Skeletal muscle tissue (tissue), 4 donors: ENCODE measurements around the gene TMCO4. TPM values are rescaled to one million over a fixed set of nuclear protein-coding genes. Genes with fewer than 3 reads are reported as not detected.

ENCODE experiments used
- H3K27ac ChIP-seq: one replicate; pipeline ENCODE4 v1.7.0; 2013; ENCODE audit warnings: mild to moderate bottlenecking, low read depth, low read length, inconsistent platforms
- H3K27me3 ChIP-seq, 3 donors: one replicate each; pipeline ENCODE4 v1.7.0; 2013; ENCODE audit warnings: low read length in 3 of 3; ENCODE audit not compliant: control insufficient read depth in 3 of 3, insufficient read depth in 3 of 3
- H3K36me3 ChIP-seq, 3 donors: one replicate each; pipeline ENCODE4 v1.7.0; 2013; ENCODE audit warnings: low read length in 3 of 3; ENCODE audit not compliant: control insufficient read depth in 3 of 3, insufficient read depth in 3 of 3
- H3K4me1 ChIP-seq, 3 donors: one replicate each; pipeline ENCODE4 v1.7.0; 2013; ENCODE audit warnings: low read length in 3 of 3, mild to moderate bottlenecking in 3 of 3; ENCODE audit not compliant: control insufficient read depth in 3 of 3, insufficient read depth in 3 of 3
- H3K4me3 ChIP-seq, 3 donors: one replicate each; pipeline ENCODE4 v1.7.0; 2013; ENCODE audit warnings: low read length in 3 of 3
- H3K9ac ChIP-seq, 3 donors: one replicate each; pipeline ENCODE4 v1.7.0; 2013; ENCODE audit warnings: low read length in 3 of 3, mild to moderate bottlenecking in 3 of 3, moderate library complexity in 2 of 3, low read depth in 1 of 3
- H3K9me3 ChIP-seq, 3 donors: one replicate each; pipeline ENCODE4 v1.7.0; 2013; ENCODE audit warnings: low read length in 3 of 3; ENCODE audit not compliant: control insufficient read depth in 3 of 3
- total RNA-seq: library from RNA; depleted of rRNA; stranded (reverse); fragments of >200 nt; gene quantifications from one replicate; pipeline ENCODE4 v1.2.3, GENCODE V29; 2014
- donor health status: Osteomylitis.

The TMCO4 gene
- total RNA-seq, 1 donor from 2014 or later, result 2.6 TPM

DNA sequence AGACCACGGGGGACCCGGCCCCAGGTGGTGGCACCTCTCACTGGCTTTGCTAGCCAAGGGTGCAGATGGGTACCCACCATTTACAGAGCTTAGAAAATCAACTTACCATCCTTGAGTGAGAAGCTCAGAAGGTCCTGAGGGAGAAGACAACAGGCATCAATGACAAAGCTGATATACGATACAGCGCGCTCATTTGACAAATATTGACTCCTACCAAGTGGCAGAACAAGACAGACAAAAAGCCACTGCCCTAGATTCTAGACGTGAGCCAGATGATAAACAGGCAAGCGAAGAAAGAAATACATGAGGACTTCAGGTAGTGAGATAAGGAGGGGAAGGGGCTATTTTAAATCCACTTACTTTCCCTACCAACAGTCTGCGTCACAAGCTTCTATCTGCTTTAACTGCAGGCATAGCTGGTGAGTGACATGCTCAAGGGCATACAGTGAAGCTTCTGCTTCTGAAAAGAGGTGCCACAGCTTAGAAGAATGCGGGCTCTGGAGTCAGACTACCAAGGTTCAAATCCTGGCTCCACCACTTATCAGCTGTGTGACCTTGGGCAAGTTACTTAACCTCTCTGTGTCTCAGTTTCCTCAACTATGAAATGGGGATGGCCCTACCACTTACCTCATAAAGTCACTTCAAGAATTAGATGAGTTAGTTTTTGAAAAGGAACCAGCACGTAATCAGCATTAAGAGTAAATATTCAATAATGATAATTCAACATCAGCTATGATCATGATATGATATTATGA, 29.1 kb downstream of the TMCO4 start:
- Histone ChIP-seq H3K4me3 (no peak overlapping the region), H3K36me3 (peaks cover 0 to 3% (median 3%) of the 10 kb centered on the region in 3 donors), H3K9me3 (no peaks in the 10 kb centered on the region), H3K27me3 (no peaks in the 10 kb centered on the region), H3K4me1 (no peaks in the 10 kb centered on the region), H3K27ac (no peak overlapping the region), H3K9ac (no peak overlapping the region)

DNA sequence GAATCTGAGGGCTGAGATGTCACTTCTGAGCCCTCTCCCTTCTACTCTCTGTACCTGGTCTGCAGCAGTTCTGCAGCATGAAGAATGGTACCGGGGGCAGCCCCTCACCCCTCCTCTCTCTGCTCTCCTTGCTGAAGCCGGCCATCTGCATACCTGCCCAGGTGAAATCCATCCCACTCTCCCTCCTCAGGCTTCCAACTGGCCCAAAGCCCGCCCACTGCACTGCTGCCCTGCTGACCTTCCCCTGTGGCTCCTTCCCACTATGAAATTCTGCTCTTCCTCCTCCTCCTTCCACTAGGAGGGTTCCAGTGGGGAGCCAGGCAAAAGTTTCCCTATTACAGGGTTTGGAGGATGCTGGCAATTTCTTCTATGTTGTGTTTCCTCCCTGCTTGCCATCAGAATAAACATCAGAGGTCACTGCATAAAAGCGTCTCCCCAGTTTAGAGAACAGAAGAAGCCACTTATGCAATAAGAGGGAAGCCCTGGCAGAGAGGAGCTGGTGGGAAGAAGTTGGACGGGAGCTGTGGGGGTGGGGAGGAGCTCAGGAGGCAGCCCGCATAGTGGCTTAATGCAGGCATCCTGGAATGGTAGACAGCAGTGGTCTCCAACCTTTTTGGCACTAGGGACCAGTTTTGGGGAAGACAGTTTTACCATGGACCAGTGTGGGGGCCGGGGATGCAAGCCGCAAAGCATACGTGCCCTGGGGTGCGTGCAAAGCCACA, 30.3 kb downstream of the TMCO4 start:
- Histone ChIP-seq H3K27ac (no peak overlapping the region), H3K4me3 (no peak overlapping the region), H3K9ac (no peak overlapping the region), H3K36me3 (peaks cover 0 to 3% (median 3%) of the 10 kb centered on the region in 3 donors), H3K9me3 (no peaks in the 10 kb centered on the region), H3K27me3 (no peaks in the 10 kb centered on the region), H3K4me1 (no peaks in the 10 kb centered on the region)

DNA sequence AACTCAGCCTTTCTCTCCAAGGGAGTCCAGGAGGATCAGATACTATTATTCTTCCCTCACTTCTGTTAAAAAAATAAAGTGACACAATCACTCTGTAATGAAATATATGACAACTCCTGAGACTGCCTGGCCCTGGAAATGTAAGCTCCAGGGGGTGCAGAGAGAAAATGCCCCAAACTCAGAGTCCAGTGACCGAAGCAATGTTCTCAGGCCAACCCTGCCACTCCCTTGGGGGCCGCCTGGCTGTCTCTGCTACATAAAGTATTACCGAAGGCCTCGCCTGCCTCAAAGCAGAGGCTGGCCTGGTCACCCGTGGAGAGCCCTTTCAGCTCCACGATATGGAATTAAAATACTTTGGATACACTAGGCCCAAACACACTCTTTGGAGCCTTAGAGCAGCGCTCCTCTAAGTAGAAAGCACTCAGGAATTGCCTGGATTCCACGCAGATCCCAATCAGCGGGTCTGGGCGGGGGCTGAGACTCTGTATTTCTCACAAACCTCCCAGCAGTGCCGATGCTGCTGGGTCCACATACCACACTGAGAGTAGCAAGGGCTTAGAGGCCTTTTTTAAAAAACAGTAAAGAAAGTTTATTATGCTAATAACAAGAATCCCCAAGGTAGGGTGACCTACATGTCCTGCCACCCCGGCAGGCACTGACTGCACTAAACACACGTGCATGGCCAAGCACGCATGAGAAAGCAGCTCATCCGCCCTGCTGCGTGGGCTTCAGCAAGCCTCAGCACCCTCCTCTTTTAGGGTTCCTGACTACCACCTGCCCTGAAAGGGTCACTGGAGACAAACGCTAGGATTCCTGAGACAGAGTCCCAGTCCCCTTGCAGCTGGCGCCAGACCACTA, 31.1 kb downstream of the TMCO4 start:
- Histone ChIP-seq H3K27me3 (no peaks in the 10 kb centered on the region), H3K9me3 (no peaks in the 10 kb centered on the region), H3K4me3 (no peak overlapping the region), H3K36me3 (peaks cover 0 to 3% (median 3%) of the 10 kb centered on the region in 3 donors), H3K27ac (no peak overlapping the region), H3K4me1 (no peaks in the 10 kb centered on the region), H3K9ac (no peak overlapping the region)

DNA sequence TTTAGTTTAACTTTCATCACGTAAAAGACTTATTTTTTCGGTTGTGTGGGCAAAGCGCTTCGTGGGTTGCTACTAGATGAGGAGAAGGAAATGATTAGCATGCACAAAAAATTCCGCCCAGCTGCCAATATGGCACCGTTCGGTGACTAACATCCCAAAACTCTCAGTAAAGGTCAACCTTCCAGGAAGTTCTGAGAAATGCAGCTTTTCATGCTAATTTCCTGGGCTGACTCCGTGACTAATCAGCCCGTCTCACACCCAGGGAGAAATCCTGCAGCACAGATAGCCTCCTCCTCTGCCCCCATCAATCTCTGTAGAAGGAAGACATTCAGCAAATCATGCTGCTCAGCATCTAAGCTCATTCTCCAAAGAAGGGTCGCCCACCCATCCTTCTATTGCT, 34.1 kb downstream of the TMCO4 start:
- no peak overlapping the region for H3K9ac ChIP-seq

DNA sequence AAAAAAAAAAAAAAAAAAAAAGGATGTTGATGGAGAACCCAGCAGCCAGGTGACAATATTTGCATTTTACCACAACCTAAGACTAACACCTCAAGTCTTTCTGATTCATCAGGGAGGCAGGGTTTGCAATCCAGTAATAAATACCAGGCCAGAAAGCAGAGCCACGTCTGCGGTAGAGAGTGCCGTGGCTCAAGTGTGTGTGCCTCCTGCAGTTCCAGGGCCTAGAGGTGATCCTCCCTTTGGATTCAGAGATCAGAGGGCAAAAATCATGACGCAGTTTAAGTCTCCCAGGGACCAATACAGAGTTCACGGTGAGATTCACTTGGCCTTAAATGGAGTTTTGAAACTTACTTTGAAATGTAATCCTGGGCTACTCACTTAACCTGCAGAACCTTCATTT, 34.9 kb downstream of the TMCO4 start:
- Histone ChIP-seq H3K9me3 (no peaks in the 10 kb centered on the region), H3K9ac (no peak overlapping the region), H3K27ac (no peak overlapping the region), H3K4me1 (no peaks in the 10 kb centered on the region), H3K27me3 (no peaks in the 10 kb centered on the region), H3K36me3 (no peaks in the 10 kb centered on the region), H3K4me3 (no peak overlapping the region)

More for the DNA sequence above, 34.1 kb downstream of the TMCO4 start:
- Histone ChIP-seq H3K27ac (no peak overlapping the region), H3K4me1 (no peaks in the 10 kb centered on the region), H3K4me3 (no peak overlapping the region), H3K9me3 (no peaks in the 10 kb centered on the region), H3K27me3 (no peaks in the 10 kb centered on the region), H3K36me3 (peaks cover 0 to 1% (median 0%) of the 10 kb centered on the region in 3 donors)

DNA sequence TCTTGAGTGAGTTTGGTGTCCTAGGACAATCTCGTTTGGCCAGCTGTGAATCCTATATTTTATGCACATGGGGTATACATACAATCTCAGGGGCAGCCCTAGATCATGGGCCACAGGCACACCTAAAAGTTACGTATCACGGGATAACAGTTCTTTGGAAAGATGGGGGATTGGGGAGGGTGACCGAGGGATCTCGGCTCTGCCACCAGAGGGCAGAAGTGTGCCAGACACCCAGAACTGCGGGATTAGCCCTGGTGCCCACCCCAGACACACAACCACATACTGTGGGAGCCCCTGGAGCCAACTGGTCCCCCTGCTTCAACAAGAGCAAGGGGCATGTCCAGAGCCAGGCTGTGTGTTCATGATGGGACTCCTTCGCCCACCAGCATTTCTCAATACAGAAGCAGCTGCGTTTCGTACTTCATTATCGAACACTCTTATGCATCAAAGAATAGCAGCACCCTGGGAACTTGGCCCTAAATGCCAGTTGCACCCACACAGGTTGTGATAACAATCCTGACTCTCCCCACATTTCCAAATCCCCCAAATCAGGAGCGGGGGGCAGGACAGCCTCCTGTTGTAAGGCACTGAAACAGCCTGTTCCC, 37.4 kb downstream of the TMCO4 start:
- no peaks in the 10 kb centered on the region for H3K27me3 ChIP-seq
- H3K4me3 ChIP-seq, result no peak overlapping the region
- H3K9me3 ChIP-seq, result no peaks in the 10 kb centered on the region
- H3K9ac ChIP-seq, result no peak overlapping the region
- no peak overlapping the region for H3K27ac ChIP-seq
- peaks cover 0 to 7% (median 2%) of the 10 kb centered on the region in 3 donors for H3K4me1 ChIP-seq
- no peaks in the 10 kb centered on the region for H3K36me3 ChIP-seq

DNA sequence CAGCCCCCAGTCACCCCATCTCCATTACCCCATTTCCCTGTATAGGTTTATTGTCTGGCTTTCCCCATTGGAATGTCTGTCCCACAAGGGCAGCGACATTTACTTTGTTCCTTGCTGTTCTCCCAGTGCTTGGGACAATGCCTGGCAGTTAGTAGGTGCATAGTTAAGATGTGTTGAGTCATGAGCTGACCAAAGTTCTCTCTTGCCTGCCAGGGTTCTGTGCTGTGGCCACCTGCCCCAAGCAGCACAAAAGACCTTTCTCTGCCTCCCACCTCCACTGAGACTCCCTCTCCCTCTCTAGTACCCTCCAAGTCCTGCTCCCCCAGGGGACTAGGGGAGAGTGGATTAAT, 40.0 kb downstream of the TMCO4 start:
- Histone ChIP-seq H3K36me3 (peaks cover 0 to under 1% (median 0%) of the 10 kb centered on the region in 3 donors), H3K4me1 (peaks cover 2 to 14% (median 7%) of the 10 kb centered on the region in 3 donors), H3K27ac (no peak overlapping the region), H3K4me3 (no peak overlapping the region), H3K27me3 (no peaks in the 10 kb centered on the region), H3K9me3 (no peaks in the 10 kb centered on the region), H3K9ac (no peak overlapping the region)

DNA sequence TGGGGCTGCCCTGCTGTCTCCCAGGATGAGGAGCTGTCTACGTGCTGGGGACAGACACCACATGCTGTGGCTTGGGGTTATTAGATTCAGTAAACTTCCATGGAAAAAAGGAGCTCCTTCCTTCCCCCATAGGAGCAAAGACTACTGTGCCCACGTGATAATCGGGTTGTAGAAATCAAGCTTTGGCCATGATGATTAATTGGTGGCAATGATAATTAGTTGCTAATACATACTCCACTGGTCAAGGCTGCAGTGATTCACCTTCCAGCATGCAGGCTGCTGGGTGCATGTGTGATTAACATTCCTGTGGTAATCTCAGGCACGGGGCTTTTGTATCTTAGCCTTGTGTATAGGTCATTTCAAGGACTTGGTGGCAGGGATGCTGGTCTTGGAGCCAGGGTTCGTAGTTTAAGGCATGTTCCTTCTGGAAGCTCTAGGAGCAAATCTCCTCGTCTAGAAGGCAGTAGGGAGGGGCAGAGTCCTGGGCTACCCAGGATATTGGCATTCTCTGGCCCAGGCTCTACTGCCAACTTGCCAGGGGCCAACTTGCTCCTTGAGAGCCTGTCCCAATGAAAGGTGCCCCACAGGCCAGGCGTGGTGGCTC, 41.4 kb downstream of the TMCO4 start:
- Histone ChIP-seq H3K27me3 (no peaks in the 10 kb centered on the region), H3K9ac (no peak overlapping the region), H3K4me3 (no peak overlapping the region), H3K9me3 (no peaks in the 10 kb centered on the region), H3K4me1 (peaks cover 7 to 20% (median 18%) of the 10 kb centered on the region in 3 donors), H3K27ac (no peak overlapping the region), H3K36me3 (peaks cover 0 to 2% (median 0%) of the 10 kb centered on the region in 3 donors)

DNA sequence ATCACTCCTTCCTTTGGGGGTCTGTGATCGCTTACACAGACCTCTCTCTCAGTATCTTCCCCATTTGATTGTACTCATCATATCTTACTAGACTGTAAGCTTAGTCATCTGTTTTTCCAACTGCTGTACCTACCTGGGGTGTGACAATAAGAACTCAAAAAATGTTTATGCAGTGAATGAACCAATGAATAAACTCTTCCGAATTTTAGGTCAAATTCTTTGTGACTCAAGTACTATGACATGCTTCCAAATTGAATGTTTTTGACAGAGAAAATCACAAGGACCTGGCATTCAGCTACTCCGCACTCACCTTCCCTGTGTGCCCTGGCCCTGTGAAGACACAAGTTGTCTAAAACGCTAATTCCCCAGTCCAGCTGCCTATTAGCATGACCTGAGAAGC, 42.1 kb downstream of the TMCO4 start:
- no peak overlapping the region for H3K9ac ChIP-seq

More for the DNA sequence above, 42.1 kb downstream of the TMCO4 start:
- peaks cover 7 to 22% (median 18%) of the 10 kb centered on the region in 3 donors for H3K4me1 ChIP-seq
- H3K27ac ChIP-seq, result no peak overlapping the region
- no peaks in the 10 kb centered on the region for H3K9me3 ChIP-seq
- H3K36me3 ChIP-seq, result peaks cover 0 to 2% (median 0%) of the 10 kb centered on the region in 3 donors
- no peaks in the 10 kb centered on the region for H3K27me3 ChIP-seq
- no peak overlapping the region for H3K4me3 ChIP-seq
